Lower leg skin (tissue), 3 donors: ENCODE data around the gene FBXO15.

Experiments used
- POLR2A ChIP-seq, 2 donors: fragments of 450-650 bp; IDR thresholded peaks; one replicate each; pipeline ENCODE4 v1.6.1; 2016 to 2017; ENCODE audit warnings: antibody characterized with exemption in 2 of 2, mild to moderate bottlenecking in 1 of 2, moderate library complexity in 1 of 2
- TF ChIP-seq, protein P1 (sequence below), 3 donors: fragments of 450-650 bp; IDR thresholded peaks; one replicate each; pipeline ENCODE4 v1.5.1; 2016; ENCODE audit warnings: antibody characterized with exemption in 3 of 3, mild to moderate bottlenecking in 3 of 3, moderate library complexity in 2 of 3

DNA sequence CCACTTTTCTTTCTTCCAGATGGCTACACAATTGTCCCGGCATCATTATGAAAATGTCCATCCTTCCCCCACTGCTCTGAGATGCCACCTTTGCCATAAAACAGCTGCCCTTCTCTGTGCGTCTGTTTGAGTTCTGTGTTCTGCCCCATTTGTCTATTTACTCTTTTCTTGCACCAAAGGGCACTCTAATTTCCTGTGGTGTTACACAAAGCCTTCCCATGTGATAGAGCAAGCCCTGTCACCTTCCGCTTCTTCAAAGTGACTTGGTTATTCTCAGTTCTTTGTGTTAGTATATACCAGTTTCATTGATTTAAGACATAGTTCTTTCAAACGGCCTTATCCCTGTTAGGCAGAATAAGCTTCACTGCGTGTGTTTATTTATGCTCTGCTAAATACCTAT lies 84.1 kb downstream of the FBXO15 start:
- TF ChIP-seq, protein P1, sequence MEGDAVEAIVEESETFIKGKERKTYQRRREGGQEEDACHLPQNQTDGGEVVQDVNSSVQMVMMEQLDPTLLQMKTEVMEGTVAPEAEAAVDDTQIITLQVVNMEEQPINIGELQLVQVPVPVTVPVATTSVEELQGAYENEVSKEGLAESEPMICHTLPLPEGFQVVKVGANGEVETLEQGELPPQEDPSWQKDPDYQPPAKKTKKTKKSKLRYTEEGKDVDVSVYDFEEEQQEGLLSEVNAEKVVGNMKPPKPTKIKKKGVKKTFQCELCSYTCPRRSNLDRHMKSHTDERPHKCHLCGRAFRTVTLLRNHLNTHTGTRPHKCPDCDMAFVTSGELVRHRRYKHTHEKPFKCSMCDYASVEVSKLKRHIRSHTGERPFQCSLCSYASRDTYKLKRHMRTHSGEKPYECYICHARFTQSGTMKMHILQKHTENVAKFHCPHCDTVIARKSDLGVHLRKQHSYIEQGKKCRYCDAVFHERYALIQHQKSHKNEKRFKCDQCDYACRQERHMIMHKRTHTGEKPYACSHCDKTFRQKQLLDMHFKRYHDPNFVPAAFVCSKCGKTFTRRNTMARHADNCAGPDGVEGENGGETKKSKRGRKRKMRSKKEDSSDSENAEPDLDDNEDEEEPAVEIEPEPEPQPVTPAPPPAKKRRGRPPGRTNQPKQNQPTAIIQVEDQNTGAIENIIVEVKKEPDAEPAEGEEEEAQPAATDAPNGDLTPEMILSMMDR (IDR thresholded peaks at IDR 0.05), result no peak
- TF ChIP-seq POLR2A (IDR thresholded peaks at IDR 0.05), result no peak
